Ovary (tissue), 3 donors: ENCODE data around the gene GTF3C1.

Experiments
- POLR2A ChIP-seq: fragments of 450-650 bp; IDR thresholded peaks from one replicate; pipeline ENCODE4 v1.6.1; 2017; ENCODE audit warnings: antibody characterized with exemption, mild to moderate bottlenecking, moderate library complexity
- TF ChIP-seq, protein P1 (sequence below), 3 donors: fragments of 450-650 bp in 2 of 3; fragments of 200-600 bp in 1 of 3; IDR thresholded peaks; one replicate each; pipeline versions ENCODE4 v1.5.1 to v1.8.0; 2016 to 2022; ENCODE audit warnings: antibody characterized with exemption in 3 of 3, mild to moderate bottlenecking in 1 of 3
- donor health status: DM: no; HTN: no; CAD: no.

DNA sequence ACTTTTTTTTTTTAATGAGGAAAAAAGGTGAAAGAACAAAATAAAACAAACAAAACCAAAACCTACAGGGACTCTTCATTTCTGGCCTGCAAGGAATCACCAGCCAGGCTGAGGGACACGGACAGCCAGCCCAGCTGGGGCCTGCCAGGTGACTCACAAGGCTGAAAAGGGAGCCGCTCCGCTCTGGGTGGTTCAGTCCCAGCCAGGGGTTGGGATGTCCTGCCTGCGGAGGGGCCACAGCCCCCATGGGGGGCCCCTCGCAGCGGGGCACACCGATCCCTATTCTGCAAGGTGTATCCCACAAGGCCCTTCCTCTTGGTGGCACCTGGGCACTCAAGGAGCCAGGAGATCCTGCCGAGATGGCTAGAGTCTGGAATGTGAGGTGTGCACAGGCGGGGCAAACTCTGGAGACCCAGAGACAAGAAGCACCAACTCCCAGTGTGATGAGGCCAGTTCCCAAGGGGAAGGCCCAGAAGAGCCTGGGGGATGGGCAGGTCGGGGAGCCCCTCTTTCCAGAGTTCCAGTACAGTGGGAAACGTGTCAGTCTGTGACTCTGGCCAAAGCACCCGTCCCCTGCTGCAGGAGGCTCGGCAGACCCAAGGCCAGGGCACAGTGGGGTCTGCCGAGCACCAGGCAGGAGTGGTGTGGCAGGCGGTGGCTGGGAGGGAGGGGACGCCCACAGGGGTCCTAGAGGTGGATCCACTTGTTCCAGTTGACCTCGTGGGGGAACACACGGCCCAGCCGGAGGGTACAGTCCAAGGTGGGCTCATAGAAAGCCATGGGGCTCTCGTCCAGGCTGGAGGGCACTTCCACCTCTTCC lies 88.8 kb downstream of the GTF3C1 start:
- TF ChIP-seq, protein P1, sequence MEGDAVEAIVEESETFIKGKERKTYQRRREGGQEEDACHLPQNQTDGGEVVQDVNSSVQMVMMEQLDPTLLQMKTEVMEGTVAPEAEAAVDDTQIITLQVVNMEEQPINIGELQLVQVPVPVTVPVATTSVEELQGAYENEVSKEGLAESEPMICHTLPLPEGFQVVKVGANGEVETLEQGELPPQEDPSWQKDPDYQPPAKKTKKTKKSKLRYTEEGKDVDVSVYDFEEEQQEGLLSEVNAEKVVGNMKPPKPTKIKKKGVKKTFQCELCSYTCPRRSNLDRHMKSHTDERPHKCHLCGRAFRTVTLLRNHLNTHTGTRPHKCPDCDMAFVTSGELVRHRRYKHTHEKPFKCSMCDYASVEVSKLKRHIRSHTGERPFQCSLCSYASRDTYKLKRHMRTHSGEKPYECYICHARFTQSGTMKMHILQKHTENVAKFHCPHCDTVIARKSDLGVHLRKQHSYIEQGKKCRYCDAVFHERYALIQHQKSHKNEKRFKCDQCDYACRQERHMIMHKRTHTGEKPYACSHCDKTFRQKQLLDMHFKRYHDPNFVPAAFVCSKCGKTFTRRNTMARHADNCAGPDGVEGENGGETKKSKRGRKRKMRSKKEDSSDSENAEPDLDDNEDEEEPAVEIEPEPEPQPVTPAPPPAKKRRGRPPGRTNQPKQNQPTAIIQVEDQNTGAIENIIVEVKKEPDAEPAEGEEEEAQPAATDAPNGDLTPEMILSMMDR (IDR thresholded peaks at IDR 0.05) = no peak
- TF ChIP-seq POLR2A = no peak
